GM23338 (cell line): ENCODE measurements around the gene CDK18.

Source experiments
- EZH2 ChIP-seq: fragments of 200-600 bp; sonication (generic); IDR thresholded peaks from one replicate; pipeline ENCODE4 v1.8.0; 2017; ENCODE audit warnings: antibody characterized with exemption, mild to moderate bottlenecking, low read depth; ENCODE audit not compliant: unreplicated experiment
- POLR2AphosphoS5 ChIP-seq: IDR thresholded peaks from 2 replicates; pipeline ENCODE4 v1.6.1; 2016; ENCODE audit warnings: antibody characterized with exemption, low read depth

- TF ChIP-seq EZH2 (no peak), POLR2AphosphoS5 (no peak)
Observed at GRCh38 chr1:205577874-205578658, 73.6 kb downstream of the CDK18 start.
